HEK293T (cell line): ENCODE measurements around the gene SLC25A25.

Experiments used
- CTCF ChIA-PET: fragments of 350-600 bp; formaldehyde crosslinking; extraction: SDS; loops from one replicate; lab custom pipeline; 2021; ENCODE audit warnings: antibody characterized with exemption, inconsistent platforms; lab: Yijun Ruan, JAX
- POLR2A ChIA-PET: fragments of 350-600 bp; formaldehyde crosslinking; extraction: SDS; loops from one replicate; lab custom pipeline; 2020; ENCODE audit warnings: antibody characterized with exemption, inconsistent platforms; lab: Yijun Ruan, JAX
- DNase-seq: peaks from one replicate; pipeline ENCODE4 v3.0.0; 2012; ENCODE audit warnings: mixed read lengths; ENCODE audit errors: extremely low spot score
- ARNT ChIP-seq: fragments of 450-650 bp; IDR thresholded peaks from 2 replicates; pipeline ENCODE4 v1.6.1; 2017; ENCODE audit warnings: mild to moderate bottlenecking
- BHLHE40 ChIP-seq: fragments of 450-650 bp; IDR thresholded peaks from 2 replicates; pipeline ENCODE4 v1.6.1; 2016; ENCODE audit warnings: mild to moderate bottlenecking, moderate library complexity, borderline replicate concordance
- CTBP1 ChIP-seq: fragments of 450-650 bp; IDR thresholded peaks from 2 replicates; pipeline ENCODE4 v1.6.1; 2016; ENCODE audit warnings: borderline replicate concordance
- ELF4 ChIP-seq: fragments of 450-650 bp; IDR thresholded peaks from 2 replicates; pipeline ENCODE4 v1.6.1; 2017; ENCODE audit warnings: antibody characterized with exemption
- FOXA1 ChIP-seq: fragments of 450-650 bp; IDR thresholded peaks from 2 replicates; pipeline ENCODE4 v1.6.1; 2016; ENCODE audit warnings: mild to moderate bottlenecking
- FOXK2 ChIP-seq: fragments of 450-650 bp; IDR thresholded peaks from 2 replicates; pipeline ENCODE4 v1.6.1; 2016; ENCODE audit warnings: mild to moderate bottlenecking
- FOXM1 ChIP-seq: fragments of 450-650 bp; IDR thresholded peaks from 2 replicates; pipeline ENCODE4 v1.6.1; 2017; ENCODE audit warnings: mild to moderate bottlenecking, borderline replicate concordance
- HDGF ChIP-seq: fragments of 450-650 bp; IDR thresholded peaks from 2 replicates; pipeline ENCODE4 v1.6.1; 2017; ENCODE audit warnings: antibody characterized with exemption, borderline replicate concordance
- L3MBTL2 ChIP-seq: fragments of 450-650 bp; conservative IDR thresholded peaks from 2 replicates; pipeline ENCODE4 v1.6.1; 2016; ENCODE audit warnings: mild to moderate bottlenecking
- LEF1 ChIP-seq: fragments of 450-650 bp; IDR thresholded peaks from 2 replicates; pipeline ENCODE4 v1.6.1; 2017; ENCODE audit warnings: mild to moderate bottlenecking, borderline replicate concordance
- NFRKB ChIP-seq: fragments of 450-650 bp; IDR thresholded peaks from 2 replicates; pipeline ENCODE4 v1.6.1; 2016; ENCODE audit warnings: mild to moderate bottlenecking, moderate library complexity
- SP1 ChIP-seq: fragments of 450-650 bp; IDR thresholded peaks from 2 replicates; pipeline ENCODE4 v1.6.1; 2017
- SUZ12 ChIP-seq: fragments of 450-650 bp; IDR thresholded peaks from 2 replicates; pipeline ENCODE4 v1.6.1; 2016; ENCODE audit warnings: mild to moderate bottlenecking
- TARDBP ChIP-seq: fragments of 450-650 bp; IDR thresholded peaks from 2 replicates; pipeline ENCODE4 v1.6.1; 2016
- ZNF384 ChIP-seq: fragments of 450-650 bp; IDR thresholded peaks from 2 replicates; pipeline ENCODE4 v1.6.1; 2016
- TF ChIP-seq, protein P1 (sequence below): fragments of 450-650 bp; IDR thresholded peaks from 2 replicates; pipeline ENCODE4 v1.6.1; 2016

Gene SLC25A25

DNA sequence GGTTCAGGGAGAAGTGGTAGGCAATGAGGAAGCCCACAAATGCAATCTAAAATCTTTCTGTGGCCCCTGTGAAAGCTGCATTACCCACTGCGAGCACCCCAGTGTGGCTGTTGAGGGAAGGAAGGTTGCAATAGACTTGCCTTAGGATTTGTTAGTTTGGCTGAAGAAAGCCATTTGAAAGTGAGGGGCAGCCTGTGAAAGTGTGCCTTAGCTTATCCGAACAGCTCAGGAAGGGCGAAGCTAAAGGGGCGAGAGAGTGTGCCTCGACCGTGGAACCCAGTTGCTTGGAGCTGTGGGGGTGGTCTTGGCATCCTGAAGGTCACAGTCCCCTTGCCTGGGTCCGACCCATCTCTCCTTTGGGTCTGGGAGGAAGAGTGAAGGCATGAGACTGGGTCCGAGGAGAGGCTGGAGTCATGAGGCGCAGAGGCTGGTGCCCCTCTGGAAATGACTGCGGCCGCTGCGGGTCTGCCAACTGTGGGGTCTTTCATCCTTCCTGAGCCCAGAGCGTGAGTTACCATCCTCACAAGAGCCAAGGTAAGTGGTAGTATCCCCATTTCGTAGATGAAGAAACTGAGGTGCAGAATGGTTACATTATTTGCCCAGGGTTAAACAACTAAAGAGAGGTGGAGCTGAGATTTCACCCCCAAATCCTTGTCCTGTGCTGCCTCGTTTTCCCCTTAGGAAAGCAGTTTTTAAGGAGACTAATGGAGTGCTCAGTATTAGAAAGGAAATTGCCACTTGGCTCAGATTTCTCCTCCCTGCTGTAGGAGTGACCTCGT is 24.4 kb downstream of the SLC25A25 start:
- POLR2A ChIA-PET, result interaction anchor here (0.9 to 1.8 kb wide), 2 partner anchors 13 to 25 kb away, joined by 4 to 5 read pairs; partner anchors contain the start of genes NAIF1 and SLC25A25
- no peak for TF ChIP-seq SP1
- no peak for DNase-seq
- CTCF ChIA-PET, result interaction anchor here (1.2 to 1.9 kb wide), 4 partner anchors 25 to 33 kb away, joined by 3 to 4 read pairs (median 4); no protein-coding TSS in a partner anchor

DNA sequence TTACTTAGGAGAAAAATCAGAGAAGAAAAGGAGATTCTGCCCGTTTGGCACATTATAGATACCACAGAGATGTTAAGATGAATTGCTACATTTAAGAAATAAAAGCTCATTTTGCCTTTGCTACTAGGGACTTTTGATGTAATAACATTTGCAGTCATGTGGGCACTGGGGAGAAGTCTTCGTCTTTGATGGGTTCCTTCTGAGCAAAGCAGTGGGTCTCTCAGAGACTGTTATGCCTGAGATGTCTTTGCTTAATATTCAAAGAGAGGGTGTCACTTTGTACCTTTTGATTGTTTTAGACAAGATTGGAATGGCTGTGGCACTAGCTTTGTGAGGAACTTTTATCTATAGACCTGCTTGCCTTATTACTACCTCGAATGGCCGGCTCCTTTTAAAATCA is 25.0 kb downstream of the SLC25A25 start:
- ChIA-PET POLR2A (interaction anchor here (0.9 to 1.8 kb wide), 2 partner anchors 14 to 25 kb away, joined by 4 to 5 read pairs; partner anchors contain the start of genes NAIF1 and SLC25A25), CTCF (interaction anchor here (1.2 to 1.9 kb wide), 3 partner anchors 25 to 32 kb away, joined by 3 to 4 read pairs (median 4); no protein-coding TSS in a partner anchor)

DNA sequence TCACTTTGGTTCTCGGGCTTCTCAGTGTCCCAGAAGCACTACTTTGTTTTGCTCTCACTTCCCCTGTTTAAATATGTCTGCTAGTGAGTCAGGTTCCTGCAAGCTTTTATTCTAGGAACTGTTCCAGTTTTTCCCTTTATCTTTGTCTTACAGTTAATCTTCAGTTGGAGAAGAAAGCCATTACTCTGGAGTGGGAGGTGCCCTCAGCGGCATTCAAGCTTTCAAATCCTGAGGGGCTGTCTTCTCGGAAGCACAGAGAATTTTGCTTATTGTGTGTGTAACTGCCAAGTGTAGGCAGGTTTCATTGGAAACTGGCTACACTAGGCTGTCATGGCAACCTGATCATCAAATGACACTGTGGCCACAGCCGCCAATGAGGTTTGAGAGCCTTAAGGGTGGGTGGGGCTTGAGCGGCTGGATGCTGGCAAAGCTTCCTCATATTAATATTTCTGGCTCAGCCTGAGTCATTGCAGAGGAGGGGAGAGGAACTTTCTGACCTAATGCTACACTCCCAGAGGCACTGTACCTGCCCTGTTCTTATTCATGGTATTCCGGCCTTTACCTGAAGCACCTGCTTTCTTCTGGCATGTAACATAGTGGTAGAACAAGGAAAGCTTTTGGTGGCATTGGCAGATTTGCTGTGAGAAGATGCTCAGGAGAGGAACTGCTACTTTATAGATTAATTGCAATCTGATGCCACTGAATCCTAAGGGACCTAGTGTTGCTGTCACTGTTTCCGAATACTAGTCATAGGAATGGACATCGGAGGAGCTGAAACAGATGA is 26.3 kb downstream of the SLC25A25 start:
- ChIA-PET POLR2A (interaction anchor here (1.8 kb wide), 1 partner anchor 15 kb away, joined by 5 read pairs; no protein-coding TSS in a partner anchor), CTCF (interaction anchor here (0.8 to 1.9 kb wide), 2 partner anchors 24 to 31 kb away, joined by 3 to 4 read pairs; no protein-coding TSS in a partner anchor)
- DNase-seq, result peak; percentile 76
- TF ChIP-seq LEF1 (no peak), CTBP1 (no peak), ELF4 (no peak)
- TF ChIP-seq, protein P1, sequence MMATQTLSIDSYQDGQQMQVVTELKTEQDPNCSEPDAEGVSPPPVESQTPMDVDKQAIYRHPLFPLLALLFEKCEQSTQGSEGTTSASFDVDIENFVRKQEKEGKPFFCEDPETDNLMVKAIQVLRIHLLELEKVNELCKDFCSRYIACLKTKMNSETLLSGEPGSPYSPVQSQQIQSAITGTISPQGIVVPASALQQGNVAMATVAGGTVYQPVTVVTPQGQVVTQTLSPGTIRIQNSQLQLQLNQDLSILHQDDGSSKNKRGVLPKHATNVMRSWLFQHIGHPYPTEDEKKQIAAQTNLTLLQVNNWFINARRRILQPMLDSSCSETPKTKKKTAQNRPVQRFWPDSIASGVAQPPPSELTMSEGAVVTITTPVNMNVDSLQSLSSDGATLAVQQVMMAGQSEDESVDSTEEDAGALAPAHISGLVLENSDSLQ, result peak; percentile 26; the same call in 1 of the 2 replicates

More for the DNA sequence above, 25.0 kb downstream of the SLC25A25 start:
- no peak for DNase-seq
- TF ChIP-seq ARNT (no peak), LEF1 (no peak), TARDBP (no peak), SUZ12 (no peak), ELF4 (no peak), BHLHE40 (no peak), ZNF384 (no peak), SP1 (no peak), FOXK2 (no peak), FOXA1 (no peak), NFRKB (no peak), HDGF (no peak), FOXM1 (no peak), CTBP1 (no peak), L3MBTL2 (no peak)
- TF ChIP-seq, protein P1, result no peak

DNA sequence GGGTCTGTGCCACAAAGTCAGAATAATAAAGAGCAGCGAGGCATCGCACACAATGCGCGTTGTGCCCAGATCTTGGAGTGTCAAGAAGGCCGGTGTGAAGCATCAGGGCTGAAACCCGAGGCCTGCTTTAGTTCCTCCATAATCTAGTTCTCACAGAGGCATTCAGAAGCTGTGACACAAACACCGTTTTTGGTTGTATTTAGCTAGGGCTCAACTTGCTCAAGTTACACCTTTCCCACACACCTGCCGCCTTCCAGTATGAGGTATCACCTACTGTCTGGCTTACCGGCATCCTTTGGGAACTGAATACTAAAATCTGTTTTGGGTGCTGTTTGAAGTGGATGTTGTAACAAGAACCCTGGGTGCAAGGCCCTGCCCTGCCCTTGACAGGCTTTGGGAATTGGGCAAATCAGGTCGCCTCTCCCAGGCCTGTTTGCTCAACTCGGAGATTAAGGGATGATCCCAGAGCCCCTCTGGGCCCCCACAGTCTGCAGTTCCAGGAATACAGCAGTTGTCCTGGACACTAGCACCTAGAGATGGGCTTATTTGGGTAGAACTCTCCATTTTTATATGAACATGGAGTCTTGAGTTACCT is 27.0 kb downstream of the SLC25A25 start:
- ChIA-PET CTCF (no interaction called here), POLR2A (no interaction called here)
- DNase-seq, result no peak
- TF ChIP-seq SP1 (no peak), FOXM1 (no peak), NFRKB (no peak), HDGF (no peak), BHLHE40 (no peak), ARNT (no peak), L3MBTL2 (no peak), ELF4 (no peak), ZNF384 (no peak), CTBP1 (no peak)
- TF ChIP-seq, protein P1, result no peak

DNA sequence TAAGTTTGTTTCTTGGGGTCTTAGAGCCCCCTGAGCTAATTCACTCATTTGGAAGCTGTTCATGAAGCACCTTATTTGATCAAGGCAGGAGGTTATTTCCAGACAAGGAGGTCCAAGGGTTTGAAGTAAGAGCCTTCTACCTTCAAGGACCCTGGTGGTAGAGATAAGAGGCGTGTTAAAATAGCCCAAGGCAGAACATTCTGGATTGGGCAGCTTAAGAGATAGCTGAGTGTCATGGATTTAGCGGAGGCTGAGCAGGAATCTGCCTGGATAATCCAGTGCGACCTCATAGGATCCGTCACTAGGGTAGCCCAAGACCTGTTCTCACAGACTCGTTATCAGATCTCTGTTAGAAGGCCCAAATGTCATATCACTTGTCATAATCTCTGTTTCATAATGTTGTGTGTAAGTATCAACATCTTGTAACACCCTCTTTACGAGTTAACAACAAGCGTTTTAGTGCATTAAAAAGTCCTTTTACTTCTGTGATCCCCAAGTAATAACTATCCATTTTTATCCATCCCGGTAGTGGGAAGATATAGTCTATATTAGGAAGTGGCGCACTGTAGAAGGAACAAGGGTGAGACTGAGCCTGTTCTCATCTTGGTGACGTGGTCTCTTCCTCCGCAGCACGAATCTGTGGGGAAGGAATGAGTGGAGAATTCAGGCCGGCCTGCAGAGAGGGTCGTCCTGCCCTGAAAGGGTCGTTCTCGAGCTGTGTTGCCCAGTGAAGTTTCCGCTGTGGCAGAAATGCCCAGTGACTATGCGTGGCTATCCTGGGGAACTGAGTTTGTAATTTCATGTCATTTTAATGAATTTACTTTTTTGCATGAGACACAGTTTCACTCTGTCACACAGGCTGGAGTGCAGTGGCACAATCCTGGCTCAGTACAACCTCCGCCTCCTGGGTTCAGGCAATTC is 28.8 kb downstream of the SLC25A25 start:
- CTCF ChIA-PET, result interaction anchor here (0.5 to 3.4 kb wide), 3 partner anchors 21 to 28 kb away, joined by 3 to 12 read pairs (median 6); no protein-coding TSS in a partner anchor
- no peak for DNase-seq
- TF ChIP-seq L3MBTL2 (no peak), BHLHE40 (no peak), FOXM1 (no peak), SP1 (no peak), NFRKB (no peak), LEF1 (no peak), SUZ12 (no peak), TARDBP (no peak), ARNT (no peak), ELF4 (no peak), FOXK2 (no peak)
- POLR2A ChIA-PET, result interaction anchor here (0.7 kb wide), 1 partner anchor 29 kb away, joined by 3 read pairs; the partner anchor contains the start of gene SLC25A25
